Renal cortex interstitium (tissue), 11 donors: ENCODE measurements around the gene FBXL16. TPM values are rescaled to one million over a fixed set of nuclear protein-coding genes. Genes with fewer than 3 reads are reported as not detected.

Experiments used
- DNase-seq, 11 donors: peaks; one replicate each; pipeline ENCODE4 v3.0.0-alpha.2; 2013; ENCODE audit warnings: low read depth in 9 of 11, low spot score in 4 of 11; ENCODE audit errors: extremely low read depth in 1 of 11
- polyA plus RNA-seq, 3 donors: library from polyadenylated mRNA; unstranded; fragments of 120-200 nt; gene quantifications; one replicate each; pipeline ENCODE4 v1.2.1, GENCODE V29; 2013; ENCODE audit not compliant: insufficient read length in 3 of 3

Gene FBXL16
- polyA plus RNA-seq, 3 donors, result 0.67 to 2.7 (median 0.92) TPM

GRCh38 chr16:683396-684070, 22.1 kb downstream of the FBXL16 start:
- no peak for DNase-seq

- DNase-seq, result no peak
Observed at GRCh38 chr16:682493-683395, 22.9 kb downstream of the FBXL16 start.

GRCh38 chr16:681746-682427, 23.7 kb downstream of the FBXL16 start:
- no peak for DNase-seq

- DNase-seq, result no peak
Observed at GRCh38 chr16:680967-681745, 24.4 kb downstream of the FBXL16 start.

- DNase-seq, result no peak
Observed at GRCh38 chr16:680625-680945, 25.0 kb downstream of the FBXL16 start.

- DNase-seq, result peak in 10 of 11 donors; percentile 47 to 83 (median 72)
Observed at GRCh38 chr16:679814-680624, 25.6 kb downstream of the FBXL16 start, which contains the start of gene STUB1. Gene STUB1 (plus strand): TSS chr16:680410. CDS start chr16:680526, 116 bp downstream.

- peak in 5 of 11 donors; percentile 33 to 61 (median 47) for DNase-seq
Observed at GRCh38 chr16:678858-679813, 26.5 kb downstream of the FBXL16 start.

- no peak for DNase-seq
Observed at GRCh38 chr16:678209-678857, 27.3 kb downstream of the FBXL16 start.

GRCh38 chr16:677316-678190, 28.0 kb downstream of the FBXL16 start:
- DNase-seq, result no peak

- DNase-seq, result no peak
Observed at GRCh38 chr16:676913-677312, 28.7 kb downstream of the FBXL16 start.

GRCh38 chr16:676565-676902, 29.1 kb downstream of the FBXL16 start:
- no peak for DNase-seq

GRCh38 chr16:675884-676564, 29.6 kb downstream of the FBXL16 start:
- no peak for DNase-seq

GRCh38 chr16:674968-675883, 30.4 kb downstream of the FBXL16 start, which contains the start of gene RHBDL1:
Gene RHBDL1 (plus strand): TSS chr16:675671. CDS start chr16:675791, 120 bp downstream.
- no peak for DNase-seq

- no peak for DNase-seq
Observed at GRCh38 chr16:674214-674881, 31.3 kb downstream of the FBXL16 start.
